Activated naive CD4-positive, alpha-beta T cell treated with anti-CD3 and anti-CD28 coated beads for 36 hours (primary cell): ENCODE results near the gene KIF26B. TPM values are rescaled to one million over a fixed set of nuclear protein-coding genes. Genes with fewer than 3 reads are reported as not detected.

ENCODE experiments used
- CTCF ChIA-PET: fragments of 350-600 bp; sonication (Branson Sonifier 250); formaldehyde crosslinking; loops from one replicate; lab custom pipeline; 2021; ENCODE audit warnings: antibody characterized with exemption; lab: Charles Lee
- DNase-seq: peaks from one replicate; pipeline ENCODE4 v3.0.0-alpha.2; 2020
- H3K27ac Mint-ChIP-seq: one replicate; pipeline ENCODE4 v1.8.0; 2021; ENCODE audit warnings: mild to moderate bottlenecking, mixed read lengths
- H3K27me3 Mint-ChIP-seq: one replicate; pipeline ENCODE4 v1.8.0; 2021; ENCODE audit warnings: low read depth, mixed read lengths
- H3K36me3 Mint-ChIP-seq: one replicate; pipeline ENCODE4 v1.8.0; 2021; ENCODE audit warnings: low read depth, mixed read lengths
- H3K4me1 Mint-ChIP-seq: one replicate; pipeline ENCODE4 v1.8.0; 2021; ENCODE audit warnings: low read depth, mixed read lengths
- H3K4me3 Mint-ChIP-seq: one replicate; pipeline ENCODE4 v1.8.0; 2021; ENCODE audit warnings: mild to moderate bottlenecking, moderate library complexity, mixed read lengths
- H3K9me3 Mint-ChIP-seq: one replicate; pipeline ENCODE4 v1.8.0; 2021; ENCODE audit warnings: mixed read lengths
- intact Hi-C: fragments of 100-400 bp; cut with micrococcal nuclease; formaldehyde crosslinking; loops from one replicate; pipeline ENCODE4 v1.15.1; 2023
- total RNA-seq, 2 experiments: library from RNA; stranded (reverse); gene quantifications; one replicate each; pipeline ENCODE4 v1.2.3, GENCODE V29; 2021

The KIF26B gene
- total RNA-seq, 2 experiments from 2014 or later: 0.05 TPM; not detected in 1

DNA sequence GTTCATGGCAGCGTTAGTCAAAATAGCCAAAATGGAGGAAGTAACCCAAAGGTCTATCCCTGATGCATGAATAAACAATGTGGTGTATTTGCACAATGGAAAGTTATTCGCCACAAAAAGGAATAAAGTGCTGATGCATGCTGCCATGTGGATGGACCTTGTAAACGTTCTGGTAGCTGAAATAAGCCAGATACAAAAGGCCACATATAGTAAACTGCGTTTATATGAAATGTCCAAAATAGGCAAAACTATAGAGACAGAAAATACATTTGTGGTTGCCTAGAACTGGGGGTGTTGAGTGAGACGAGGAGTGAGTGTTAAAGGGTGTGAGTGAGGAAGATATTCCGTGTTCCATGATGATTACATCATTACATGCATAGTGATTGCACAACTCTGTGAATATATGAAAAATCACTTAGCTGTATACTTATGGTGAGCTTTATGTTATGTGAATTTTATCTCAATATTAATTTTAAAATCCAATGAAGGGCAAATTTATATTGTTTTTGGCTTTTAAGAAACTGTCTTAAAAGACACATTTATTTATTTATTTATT lies 321.3 kb downstream of the KIF26B start:
- Mint-ChIP-seq H3K9me3 (no peaks in the 10 kb centered on the region), H3K36me3 (no peaks in the 10 kb centered on the region), H3K4me3 (no peak overlapping the region), H3K27me3 (peaks cover 2% of the 10 kb centered on the region), H3K4me1 (no peaks in the 10 kb centered on the region), H3K27ac (no peak overlapping the region)
- intact Hi-C loops: no loop called here
- CTCF ChIA-PET: no interaction called here
- DNase-seq: no peak

DNA sequence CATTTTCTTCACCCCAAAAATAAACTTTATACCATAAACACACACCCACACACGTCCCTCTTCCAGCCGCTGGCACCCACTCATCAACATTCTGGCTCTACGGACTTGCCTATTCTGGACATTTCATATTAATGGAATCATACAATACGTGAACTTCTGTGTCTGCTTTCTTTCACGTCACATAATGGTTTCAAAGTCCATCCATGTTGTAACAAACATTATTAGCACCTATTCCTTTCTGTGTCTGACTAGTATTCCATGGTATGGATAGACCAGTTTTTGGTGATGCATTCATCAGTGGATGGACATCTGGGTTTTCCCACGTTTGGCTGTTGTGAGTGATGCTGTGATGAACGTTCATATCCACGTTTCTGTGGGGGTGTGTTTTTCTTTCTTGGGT lies 323.2 kb downstream of the KIF26B start:
- H3K4me3 Mint-ChIP-seq: no peak overlapping the region
- H3K36me3 Mint-ChIP-seq: no peaks in the 10 kb centered on the region
- peaks cover 2% of the 10 kb centered on the region for H3K27me3 Mint-ChIP-seq
- CTCF ChIA-PET: no interaction called here
- no peaks in the 10 kb centered on the region for H3K9me3 Mint-ChIP-seq
- no peaks in the 10 kb centered on the region for H3K4me1 Mint-ChIP-seq
- DNase-seq: no peak
- intact Hi-C loops: no loop called here
- H3K27ac Mint-ChIP-seq: no peak overlapping the region

DNA sequence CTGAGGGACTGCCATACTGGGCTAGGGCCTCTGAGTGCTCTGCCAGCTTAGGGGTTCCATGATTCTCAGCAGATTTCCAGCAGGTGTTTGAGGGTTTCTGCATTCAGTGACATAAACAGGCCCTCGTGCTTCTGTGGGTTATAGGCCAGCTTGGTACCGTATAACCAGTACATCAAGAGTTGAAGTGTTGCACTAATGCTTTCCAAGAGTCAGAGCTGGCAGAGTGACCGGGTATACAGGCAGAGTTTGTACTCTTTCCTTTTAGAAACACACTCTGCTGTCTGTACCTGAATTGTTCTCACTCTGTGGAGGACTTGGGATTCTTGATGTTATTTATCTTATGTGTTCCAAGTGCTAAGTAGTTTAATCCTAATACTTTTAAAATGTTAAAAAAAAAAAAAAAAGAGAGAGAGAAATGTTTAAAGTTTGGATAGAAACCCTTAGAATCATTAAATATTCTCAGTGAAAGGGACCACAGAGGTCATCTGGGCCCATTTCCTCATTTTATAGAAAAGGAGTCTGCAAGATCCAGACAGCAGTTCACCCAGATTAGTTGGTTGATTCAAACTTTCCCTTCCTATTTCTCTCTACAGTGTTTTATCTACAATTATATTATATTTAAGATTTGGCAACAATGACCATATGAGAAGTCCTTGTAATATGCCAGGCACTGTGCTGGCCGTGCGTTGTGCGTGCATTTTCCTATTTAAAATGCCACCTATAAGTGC lies 325.8 kb downstream of the KIF26B start:
- Mint-ChIP-seq H3K27me3 (no peaks in the 10 kb centered on the region), H3K9me3 (no peaks in the 10 kb centered on the region), H3K27ac (no peak overlapping the region), H3K4me3 (no peak overlapping the region), H3K36me3 (no peaks in the 10 kb centered on the region), H3K4me1 (no peaks in the 10 kb centered on the region)
- intact Hi-C loops: no loop called here
- CTCF ChIA-PET: interaction anchor here (0.6 kb wide), 1 partner anchor 638 kb away, joined by 3 read pairs; no protein-coding TSS in a partner anchor
- DNase-seq: no peak

DNA sequence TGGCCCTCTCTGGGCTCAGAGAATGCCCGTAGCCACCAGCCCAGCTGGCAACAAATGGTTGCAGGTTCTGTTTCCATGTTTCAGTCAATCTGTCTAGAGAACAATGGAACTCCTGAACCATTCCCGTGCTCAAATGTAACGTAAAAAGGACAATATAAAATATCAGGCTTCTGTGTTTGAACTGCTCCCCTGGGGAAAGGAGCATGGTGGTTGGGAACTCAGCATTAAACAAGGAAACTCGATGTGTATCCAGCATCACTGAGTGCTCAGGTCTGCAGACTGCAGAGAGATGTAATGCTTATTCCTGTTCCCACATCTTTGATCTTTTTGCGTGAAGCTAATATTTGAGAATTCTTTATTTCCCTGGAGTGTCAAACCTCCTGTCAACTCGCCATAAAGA lies 326.5 kb downstream of the KIF26B start:
- intact Hi-C loops: no loop called here
- Mint-ChIP-seq H3K4me1 (no peaks in the 10 kb centered on the region), H3K9me3 (no peaks in the 10 kb centered on the region), H3K27ac (no peak overlapping the region), H3K36me3 (no peaks in the 10 kb centered on the region), H3K4me3 (no peak overlapping the region), H3K27me3 (no peaks in the 10 kb centered on the region)
- DNase-seq: no peak
- CTCF ChIA-PET: no interaction called here

DNA sequence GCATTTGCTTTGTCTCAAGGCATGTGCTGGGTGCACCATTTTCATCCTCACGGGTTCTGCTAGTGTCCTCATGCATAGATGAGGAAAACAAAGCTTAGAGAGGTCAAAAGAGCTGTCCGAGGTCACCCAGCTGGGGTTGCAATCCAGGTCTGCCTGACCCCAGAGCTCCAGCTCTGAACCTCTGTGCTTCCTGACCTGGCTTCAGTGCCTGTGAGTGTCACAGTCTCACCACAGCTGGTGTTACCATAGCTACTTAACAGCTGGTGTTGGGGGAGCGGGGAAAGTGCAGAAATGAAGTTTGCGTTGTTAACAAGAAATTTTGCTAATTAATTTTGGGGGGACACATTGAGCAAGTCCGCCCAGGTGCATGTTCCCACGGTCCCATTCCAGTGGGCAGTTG lies 328.5 kb downstream of the KIF26B start:
- Mint-ChIP-seq H3K27me3 (no peaks in the 10 kb centered on the region), H3K4me1 (no peaks in the 10 kb centered on the region), H3K9me3 (no peaks in the 10 kb centered on the region), H3K36me3 (no peaks in the 10 kb centered on the region), H3K4me3 (no peak overlapping the region), H3K27ac (no peak overlapping the region)
- no peak for DNase-seq
- intact Hi-C loops: no loop called here
- CTCF ChIA-PET: no interaction called here

DNA sequence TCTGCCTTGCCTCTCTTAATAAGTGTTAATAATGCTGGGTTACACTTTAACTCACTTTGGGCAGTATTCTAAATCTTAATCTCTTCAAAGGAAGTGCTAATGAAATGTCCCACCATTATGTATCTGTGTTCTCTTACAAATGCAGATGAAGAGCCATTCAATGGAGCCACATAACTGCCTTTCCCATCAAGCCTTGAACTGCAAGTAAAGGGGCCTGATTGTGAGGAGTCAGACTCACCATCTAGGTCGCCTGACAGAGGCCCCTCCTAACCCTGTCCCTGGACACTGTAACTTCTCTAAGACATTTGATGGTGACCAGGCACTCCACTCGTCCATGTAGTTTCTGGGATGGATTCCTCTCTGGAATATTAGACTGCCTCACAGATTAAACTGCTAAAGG lies 329.4 kb downstream of the KIF26B start:
- intact Hi-C loops: no loop called here
- H3K36me3 Mint-ChIP-seq: no peaks in the 10 kb centered on the region
- H3K27ac Mint-ChIP-seq: no peak overlapping the region
- CTCF ChIA-PET: no interaction called here
- H3K9me3 Mint-ChIP-seq: no peaks in the 10 kb centered on the region
- no peak overlapping the region for H3K4me3 Mint-ChIP-seq
- peaks cover 3% of the 10 kb centered on the region for H3K27me3 Mint-ChIP-seq
- no peaks in the 10 kb centered on the region for H3K4me1 Mint-ChIP-seq
- no peak for DNase-seq

DNA sequence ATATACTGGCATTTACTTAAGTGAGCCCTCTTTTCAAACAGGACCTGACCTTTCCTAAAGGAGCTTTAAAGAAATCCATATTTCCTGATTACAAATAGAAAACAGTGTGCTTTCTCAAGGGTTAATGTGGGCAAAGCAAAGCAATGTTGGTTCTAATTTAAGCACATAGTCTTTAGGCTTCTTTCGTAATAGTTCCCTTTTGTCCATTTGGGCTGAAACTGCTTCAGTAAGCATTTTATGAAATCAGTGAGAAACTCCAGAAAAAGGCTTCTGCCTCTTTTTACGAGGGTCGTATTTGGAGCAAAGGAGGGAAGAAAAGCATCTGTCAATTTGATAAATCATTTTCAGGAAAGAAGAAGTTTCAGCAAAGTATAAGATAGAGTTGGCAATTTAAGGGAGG lies 331.2 kb downstream of the KIF26B start:
- no peaks in the 10 kb centered on the region for H3K4me1 Mint-ChIP-seq
- H3K36me3 Mint-ChIP-seq: no peaks in the 10 kb centered on the region
- H3K27me3 Mint-ChIP-seq: peaks cover 11% of the 10 kb centered on the region
- intact Hi-C loops: no loop called here
- no peak overlapping the region for H3K4me3 Mint-ChIP-seq
- CTCF ChIA-PET: interaction anchor here (1.6 kb wide), 1 partner anchor 21 kb away, joined by 3 read pairs; no protein-coding TSS in a partner anchor
- H3K27ac Mint-ChIP-seq: no peak overlapping the region
- DNase-seq: no peak
- peaks cover 4% of the 10 kb centered on the region for H3K9me3 Mint-ChIP-seq

DNA sequence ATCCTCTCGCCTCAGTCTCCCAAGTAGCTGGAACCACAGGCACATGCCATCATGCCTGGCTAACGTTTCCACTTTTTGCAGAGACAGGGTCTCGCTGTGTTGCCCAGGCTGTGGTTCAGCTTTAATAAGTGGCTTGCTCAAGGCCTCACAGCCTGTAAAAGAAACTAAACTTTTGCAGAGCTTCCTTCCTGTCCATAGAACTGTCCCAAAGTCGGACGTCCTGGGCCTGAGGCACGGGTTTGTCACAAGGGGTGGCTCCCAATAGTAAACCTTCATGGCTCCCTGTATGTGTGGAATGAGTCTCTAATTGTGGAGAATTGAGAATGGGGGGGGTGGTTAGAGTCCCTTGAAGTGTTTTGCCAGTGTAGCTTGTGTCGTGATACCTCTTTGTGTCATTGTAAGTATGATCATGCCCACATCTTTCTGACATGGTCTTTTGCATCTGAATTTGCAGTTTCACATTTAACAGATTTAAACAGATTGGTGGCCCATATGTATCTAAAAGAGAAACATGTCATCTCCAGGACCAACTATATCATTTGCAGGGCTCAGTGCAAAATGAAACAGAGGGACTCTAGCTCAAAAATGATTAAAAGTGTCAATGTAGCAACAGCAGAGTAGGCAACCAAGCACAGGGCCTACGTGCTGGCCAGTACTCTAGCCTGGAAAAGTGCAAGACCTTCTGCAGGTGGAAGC lies 332.1 kb downstream of the KIF26B start:
- Mint-ChIP-seq H3K36me3 (no peaks in the 10 kb centered on the region), H3K4me1 (no peaks in the 10 kb centered on the region), H3K27me3 (peaks cover 12% of the 10 kb centered on the region), H3K27ac (no peak overlapping the region), H3K9me3 (peaks cover 4% of the 10 kb centered on the region), H3K4me3 (no peak overlapping the region)
- intact Hi-C loops: no loop called here
- no peak for DNase-seq
- CTCF ChIA-PET: interaction anchor here (1.6 kb wide), 1 partner anchor 20 kb away, joined by 3 read pairs; no protein-coding TSS in a partner anchor

DNA sequence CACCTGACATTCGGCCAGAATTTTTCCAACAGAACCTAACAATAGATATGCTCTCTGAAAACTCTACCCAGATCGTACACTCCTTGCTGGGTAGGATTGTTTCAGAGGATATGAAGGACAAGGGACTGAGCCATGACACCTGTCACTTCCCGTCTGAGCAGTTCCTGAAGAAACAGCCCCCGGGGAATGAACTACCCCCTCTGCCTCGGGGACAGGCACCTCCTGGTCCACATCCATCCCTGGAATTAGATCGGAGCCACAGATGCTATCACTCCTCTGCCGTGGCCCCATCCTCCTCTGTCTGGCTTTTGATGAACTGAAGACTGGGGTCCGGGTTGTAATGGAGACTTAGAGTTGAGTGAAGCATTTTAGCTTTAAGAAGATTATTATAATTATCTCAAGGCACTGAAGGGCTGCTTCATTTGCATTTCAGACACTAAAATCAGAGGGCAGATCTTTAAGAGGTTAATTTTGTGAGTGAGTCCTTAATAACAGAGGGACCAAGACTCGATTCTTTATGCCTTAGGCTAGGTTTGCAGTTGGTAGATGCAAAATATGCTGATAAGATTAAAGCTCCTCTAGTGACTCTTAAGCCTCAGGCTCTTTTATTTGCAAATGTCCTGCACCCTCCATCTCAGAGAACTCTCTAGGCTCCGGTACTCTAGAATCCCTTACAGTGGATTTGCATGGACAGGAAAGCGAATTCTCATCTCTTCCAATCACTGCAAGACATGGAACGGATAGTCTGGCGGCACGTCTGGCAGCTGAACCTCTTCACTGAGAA lies 333.8 kb downstream of the KIF26B start:
- peaks cover 4% of the 10 kb centered on the region for H3K9me3 Mint-ChIP-seq
- no peak for DNase-seq
- H3K36me3 Mint-ChIP-seq: no peaks in the 10 kb centered on the region
- intact Hi-C loops: no loop called here
- H3K27ac Mint-ChIP-seq: no peak overlapping the region
- no peaks in the 10 kb centered on the region for H3K4me1 Mint-ChIP-seq
- CTCF ChIA-PET: no interaction called here
- H3K27me3 Mint-ChIP-seq: peaks cover 14% of the 10 kb centered on the region
- no peak overlapping the region for H3K4me3 Mint-ChIP-seq

DNA sequence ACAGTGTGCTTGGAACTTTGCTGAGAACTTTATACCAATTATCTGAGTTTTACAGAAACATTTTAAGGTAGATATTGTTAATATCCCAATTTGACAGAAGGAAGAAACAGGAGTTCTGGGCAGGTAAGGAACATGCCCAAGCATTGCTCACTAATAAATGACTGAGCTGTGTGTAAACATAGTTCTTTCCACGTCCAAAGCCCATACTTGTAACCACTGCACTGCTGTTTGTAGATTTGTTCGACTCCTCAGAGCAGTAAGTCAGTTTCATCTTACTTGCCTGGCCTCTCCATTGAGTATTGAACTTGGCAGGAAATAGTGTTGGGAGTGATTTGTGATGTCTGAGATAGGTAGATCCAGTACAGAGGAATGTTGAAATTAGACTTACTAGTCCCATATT lies 335.1 kb downstream of the KIF26B start:
- H3K27ac Mint-ChIP-seq: no peak overlapping the region
- H3K4me3 Mint-ChIP-seq: no peak overlapping the region
- no peak for DNase-seq
- no peaks in the 10 kb centered on the region for H3K4me1 Mint-ChIP-seq
- intact Hi-C loops: no loop called here
- peaks cover 4% of the 10 kb centered on the region for H3K9me3 Mint-ChIP-seq
- CTCF ChIA-PET: no interaction called here
- H3K27me3 Mint-ChIP-seq: peaks cover 14% of the 10 kb centered on the region
- H3K36me3 Mint-ChIP-seq: no peaks in the 10 kb centered on the region

DNA sequence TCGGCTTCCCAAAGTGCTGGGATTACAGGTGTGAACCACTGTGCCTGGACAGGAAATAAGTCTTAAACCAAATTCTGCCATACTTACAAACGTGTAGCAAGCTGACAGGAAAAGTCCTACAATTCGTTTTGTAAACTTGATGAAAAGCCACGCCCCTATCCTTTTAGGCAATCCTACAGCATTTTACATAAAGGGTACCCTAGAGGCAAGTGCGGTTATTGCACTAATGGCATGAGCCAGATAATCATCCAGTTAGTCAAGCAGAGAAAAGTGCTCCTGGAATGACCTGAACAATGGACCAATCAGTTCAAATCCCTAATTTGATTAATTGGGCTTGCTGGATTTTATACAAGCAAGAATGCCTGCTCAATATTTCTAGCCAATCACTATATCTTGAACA lies 338.2 kb downstream of the KIF26B start:
- Mint-ChIP-seq H3K9me3 (peaks cover 4% of the 10 kb centered on the region), H3K36me3 (no peaks in the 10 kb centered on the region), H3K27me3 (peaks cover 18% of the 10 kb centered on the region), H3K4me1 (no peaks in the 10 kb centered on the region), H3K4me3 (no peak overlapping the region), H3K27ac (no peak overlapping the region)
- CTCF ChIA-PET: no interaction called here
- intact Hi-C loops: no loop called here
- no peak for DNase-seq

DNA sequence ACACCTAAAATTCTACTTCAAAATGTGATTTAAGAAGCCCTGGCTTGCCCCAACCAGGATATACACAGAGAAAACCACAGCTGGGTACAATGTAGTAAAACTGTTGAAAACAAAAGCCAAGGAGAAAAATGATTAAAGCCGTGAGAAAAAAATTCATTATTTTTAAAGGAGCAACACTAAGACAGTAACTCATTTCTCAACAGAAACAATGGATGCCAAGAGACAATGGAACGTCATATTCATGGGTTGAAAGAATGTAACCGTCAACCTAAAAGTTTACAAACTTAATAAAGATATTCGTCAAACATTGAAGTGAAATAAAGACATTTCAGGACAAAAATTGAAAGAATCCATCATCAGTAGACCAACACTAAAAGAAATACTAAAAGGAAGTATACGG lies 340.9 kb downstream of the KIF26B start:
- no peak overlapping the region for H3K27ac Mint-ChIP-seq
- no peaks in the 10 kb centered on the region for H3K36me3 Mint-ChIP-seq
- H3K27me3 Mint-ChIP-seq: peaks cover 9% of the 10 kb centered on the region

More for the DNA sequence above, 340.9 kb downstream of the KIF26B start:
- intact Hi-C loops: no loop called here
- no peak overlapping the region for H3K4me3 Mint-ChIP-seq
- H3K4me1 Mint-ChIP-seq: no peaks in the 10 kb centered on the region
- DNase-seq: no peak
- CTCF ChIA-PET: no interaction called here
- H3K9me3 Mint-ChIP-seq: peaks cover 2% of the 10 kb centered on the region
